ENCODE data around the gene VPS13D. TPM values are rescaled to one million over a fixed set of nuclear protein-coding genes. Genes with fewer than 3 reads are reported as not detected.

VPS13D gene
- total RNA-seq, 4 donors from 2014 or later: 77.5 to 142 (median 94.4) TPM

DNA sequence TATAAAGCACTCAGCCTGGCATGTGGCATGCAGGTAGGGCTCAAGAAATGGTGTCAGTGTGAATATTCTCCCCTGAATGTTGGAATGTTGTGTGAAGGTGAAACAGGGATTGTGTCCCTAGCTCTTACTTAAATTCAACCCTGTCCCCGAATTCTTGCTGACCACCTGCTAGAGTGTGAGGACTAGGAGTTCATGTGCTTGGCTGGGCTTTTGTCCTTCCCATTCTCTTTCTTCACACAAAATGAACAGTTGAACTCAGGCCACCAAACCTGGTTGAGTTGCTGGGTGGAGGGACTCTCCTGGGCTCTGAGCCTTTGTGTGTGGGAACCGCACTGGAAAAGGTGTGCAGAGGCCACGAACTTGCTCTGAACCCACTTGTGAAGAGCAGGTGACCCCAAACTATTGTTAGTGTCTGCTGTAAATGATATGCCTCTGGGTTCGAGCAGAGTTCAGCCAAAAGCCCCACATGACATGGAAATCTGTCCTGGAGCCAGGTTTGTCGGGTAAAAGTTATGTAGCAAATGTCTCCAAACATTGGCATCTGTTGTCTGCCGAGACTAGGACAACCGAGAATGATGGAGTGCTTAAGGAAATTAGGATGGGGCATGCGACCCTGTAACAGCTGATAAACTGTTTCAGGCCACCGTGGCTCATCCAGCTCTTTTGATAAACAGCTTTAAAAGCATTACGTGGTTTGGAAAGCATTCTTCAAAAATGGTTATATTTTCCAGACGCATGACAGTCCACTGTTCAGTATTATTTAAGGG is 243.9 kb downstream of the VPS13D start:
- TF ChIP-seq, protein P1, sequence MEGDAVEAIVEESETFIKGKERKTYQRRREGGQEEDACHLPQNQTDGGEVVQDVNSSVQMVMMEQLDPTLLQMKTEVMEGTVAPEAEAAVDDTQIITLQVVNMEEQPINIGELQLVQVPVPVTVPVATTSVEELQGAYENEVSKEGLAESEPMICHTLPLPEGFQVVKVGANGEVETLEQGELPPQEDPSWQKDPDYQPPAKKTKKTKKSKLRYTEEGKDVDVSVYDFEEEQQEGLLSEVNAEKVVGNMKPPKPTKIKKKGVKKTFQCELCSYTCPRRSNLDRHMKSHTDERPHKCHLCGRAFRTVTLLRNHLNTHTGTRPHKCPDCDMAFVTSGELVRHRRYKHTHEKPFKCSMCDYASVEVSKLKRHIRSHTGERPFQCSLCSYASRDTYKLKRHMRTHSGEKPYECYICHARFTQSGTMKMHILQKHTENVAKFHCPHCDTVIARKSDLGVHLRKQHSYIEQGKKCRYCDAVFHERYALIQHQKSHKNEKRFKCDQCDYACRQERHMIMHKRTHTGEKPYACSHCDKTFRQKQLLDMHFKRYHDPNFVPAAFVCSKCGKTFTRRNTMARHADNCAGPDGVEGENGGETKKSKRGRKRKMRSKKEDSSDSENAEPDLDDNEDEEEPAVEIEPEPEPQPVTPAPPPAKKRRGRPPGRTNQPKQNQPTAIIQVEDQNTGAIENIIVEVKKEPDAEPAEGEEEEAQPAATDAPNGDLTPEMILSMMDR (IDR thresholded peaks at IDR 0.05; ENCODE audit: low read depth): no peak

DNA sequence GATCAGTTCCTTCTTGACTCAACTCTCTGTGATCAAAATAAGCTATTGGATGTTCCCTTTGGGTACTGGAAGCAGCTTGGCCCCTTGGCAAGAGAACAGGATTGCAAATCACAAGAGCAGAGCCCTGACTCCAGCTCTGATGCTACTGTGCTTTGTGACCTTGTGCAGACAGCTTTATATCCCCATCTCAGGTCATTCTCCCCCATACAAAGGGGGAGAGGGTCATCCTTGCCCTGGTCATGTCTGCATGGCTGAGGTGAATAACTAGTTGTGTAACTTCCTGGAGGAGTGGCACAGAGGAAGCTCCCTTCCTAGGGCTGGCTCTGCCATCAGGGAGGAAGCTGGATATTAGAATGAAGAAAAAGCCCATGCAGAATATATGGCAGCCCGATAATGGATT is 245.3 kb downstream of the VPS13D start:
- TF ChIP-seq, protein P1 (IDR thresholded peaks at IDR 0.05; ENCODE audit: low read depth): no peak

DNA sequence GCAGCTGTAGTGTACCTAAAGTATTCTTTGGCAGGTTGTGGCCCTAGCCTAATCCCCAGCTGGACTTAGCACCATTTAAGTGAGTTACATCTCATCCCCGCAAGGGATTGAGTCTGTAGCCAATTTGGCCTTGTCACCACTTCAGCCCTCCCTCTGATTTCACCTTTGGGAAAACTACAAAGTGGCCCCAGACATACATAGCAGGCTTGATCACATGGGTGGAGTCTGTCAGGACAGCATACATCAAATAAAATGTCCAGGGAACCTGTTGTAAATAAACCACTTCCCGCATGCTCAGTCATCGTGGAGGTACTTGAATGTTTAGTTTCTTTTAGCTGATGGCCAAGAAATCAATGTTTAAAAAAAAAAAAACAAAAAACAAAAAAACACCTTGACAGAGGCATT is 245.7 kb downstream of the VPS13D start:
- TF ChIP-seq, protein P1 (IDR thresholded peaks at IDR 0.05; ENCODE audit: low read depth): no peak

DNA sequence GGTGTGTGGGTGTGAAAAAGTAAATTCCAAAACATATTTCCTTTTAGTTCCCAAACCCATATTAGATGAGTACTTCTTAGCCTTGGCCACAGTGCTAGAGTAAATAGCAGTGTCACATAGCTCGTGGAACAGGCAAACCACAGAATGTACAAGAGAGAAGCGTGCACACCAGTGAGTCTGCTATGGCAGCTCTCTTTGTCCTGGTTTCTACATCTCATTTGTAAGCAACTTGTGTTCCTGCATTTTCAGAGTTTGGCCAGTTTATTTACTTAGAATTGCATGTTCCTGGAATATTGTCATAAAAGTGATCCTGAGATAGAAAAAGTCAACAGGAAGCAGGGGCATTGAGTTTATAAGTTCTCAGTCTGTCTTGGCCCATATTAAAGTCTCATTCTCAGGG is 246.1 kb downstream of the VPS13D start:
- TF ChIP-seq, protein P1 (IDR thresholded peaks at IDR 0.05; ENCODE audit: low read depth): no peak

DNA sequence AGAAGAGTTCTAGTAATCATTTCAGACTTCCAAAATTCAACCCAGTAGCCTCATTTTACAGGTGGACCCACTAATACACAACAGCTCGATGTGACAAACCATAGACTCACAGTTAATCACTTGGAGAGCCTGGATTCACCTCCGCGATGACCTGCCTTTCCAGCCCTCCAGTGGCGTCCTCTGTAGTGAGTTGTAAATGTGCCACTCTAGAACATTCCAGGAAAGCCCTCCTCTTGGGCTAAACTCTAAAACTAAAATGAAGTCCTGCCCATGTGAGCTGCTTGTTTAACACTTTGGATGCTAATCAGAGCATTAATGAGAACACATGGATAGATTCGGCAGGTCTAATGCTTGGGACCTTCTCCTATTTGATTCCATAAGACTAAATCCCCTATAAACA is 247.5 kb downstream of the VPS13D start:
- TF ChIP-seq, protein P1 (IDR thresholded peaks at IDR 0.05; ENCODE audit: low read depth): no peak

DNA sequence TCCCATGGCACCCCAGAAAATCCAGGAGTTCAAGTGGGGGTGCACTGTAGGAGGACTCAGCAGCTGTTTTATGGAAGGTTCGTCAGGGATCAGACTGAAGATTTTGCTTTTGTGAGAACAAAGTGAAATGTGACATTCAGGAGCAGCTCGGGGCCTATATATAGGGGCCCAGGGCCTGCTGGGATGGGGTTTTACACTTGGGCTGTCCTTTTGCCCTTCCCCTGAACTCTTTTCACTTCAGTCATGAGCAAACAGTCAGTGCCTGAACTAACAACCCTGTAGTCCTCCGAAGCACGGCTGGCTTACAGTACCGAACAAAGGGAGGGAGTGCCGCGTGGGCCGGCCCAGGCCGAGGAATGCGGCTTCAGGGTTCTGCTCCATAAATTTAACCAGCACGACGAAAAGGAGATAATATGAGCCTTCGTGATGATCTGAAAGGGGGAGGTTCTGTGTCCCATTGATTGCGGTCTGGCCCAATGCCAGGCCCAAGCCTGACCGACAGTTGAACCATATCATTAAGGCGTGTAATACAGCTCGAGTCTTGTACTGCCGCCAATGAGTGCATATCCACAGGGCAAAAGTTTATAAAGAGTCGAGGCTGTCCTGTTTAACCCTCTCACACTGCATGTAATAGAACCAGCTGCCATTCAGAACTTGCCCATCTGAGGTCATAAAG is 248.2 kb downstream of the VPS13D start:
- TF ChIP-seq, protein P1 (IDR thresholded peaks at IDR 0.05; ENCODE audit: low read depth): no peak

DNA sequence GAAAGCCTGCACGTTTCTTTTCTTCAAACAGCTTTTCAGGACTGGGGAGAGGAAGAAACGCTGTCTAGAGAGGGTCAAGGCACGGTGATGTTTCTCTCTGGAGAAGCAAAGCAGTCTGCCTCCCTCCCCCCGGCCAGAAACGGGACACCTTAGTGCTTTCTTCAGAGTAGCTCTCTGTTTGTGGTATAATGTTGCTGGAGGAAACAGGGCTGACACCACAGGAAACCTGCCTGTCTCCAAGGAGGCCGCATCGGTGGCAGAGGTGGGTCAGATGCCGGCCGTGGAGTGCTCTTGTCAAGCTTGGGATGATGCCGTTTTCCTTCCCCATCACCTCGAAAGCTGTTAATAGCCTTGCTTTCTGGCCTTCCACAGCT is 248.8 kb downstream of the VPS13D start:
- TF ChIP-seq, protein P1 (IDR thresholded peaks at IDR 0.05; ENCODE audit: low read depth): no peak

All from subcutaneous adipose tissue (tissue), 4 donors.